Measurements from ENCODE around the gene ASPSCR1.

ASPSCR1 gene

GRCh38 chr17:82039695-82040299 lies 62.4 kb downstream of the ASPSCR1 start:
- Mint-ChIP-seq H3K4me3 (no peak overlapping the region), H3K27me3 (ENCODE audit: low read depth) (no peaks in the 10 kb centered on the region), H3K36me3 (ENCODE audit: low read depth) (peaks cover 6% of the 10 kb centered on the region), H3K9me3 (no peaks in the 10 kb centered on the region), H3K4me1 (ENCODE audit: low read depth) (peaks cover 19% of the 10 kb centered on the region), H3K27ac (no peak overlapping the region)
- no peak for DNase-seq (ENCODE audit: low spot score)

GRCh38 chr17:82041144-82041814 lies 63.9 kb downstream of the ASPSCR1 start:
- Mint-ChIP-seq H3K27me3 (ENCODE audit: low read depth) (no peaks in the 10 kb centered on the region), H3K27ac (no peak overlapping the region), H3K4me1 (ENCODE audit: low read depth) (peaks cover 12% of the 10 kb centered on the region), H3K36me3 (ENCODE audit: low read depth) (no peaks in the 10 kb centered on the region), H3K4me3 (no peak overlapping the region), H3K9me3 (no peaks in the 10 kb centered on the region)
- no peak for DNase-seq (ENCODE audit: low spot score)

GRCh38 chr17:82042649-82043048 lies 65.2 kb downstream of the ASPSCR1 start:
- Mint-ChIP-seq H3K9me3 (no peaks in the 10 kb centered on the region), H3K27me3 (ENCODE audit: low read depth) (no peaks in the 10 kb centered on the region), H3K36me3 (ENCODE audit: low read depth) (no peaks in the 10 kb centered on the region), H3K27ac (no peak overlapping the region), H3K4me1 (ENCODE audit: low read depth) (peaks cover 12% of the 10 kb centered on the region), H3K4me3 (no peak overlapping the region)
- DNase-seq (ENCODE audit: low spot score): no peak

GRCh38 chr17:82043507-82043906 lies 66.1 kb downstream of the ASPSCR1 start:
- DNase-seq (ENCODE audit: low spot score): no peak
- Mint-ChIP-seq H3K9me3 (no peaks in the 10 kb centered on the region), H3K27me3 (ENCODE audit: low read depth) (no peaks in the 10 kb centered on the region), H3K36me3 (ENCODE audit: low read depth) (no peaks in the 10 kb centered on the region), H3K27ac (no peak overlapping the region), H3K4me3 (no peak overlapping the region), H3K4me1 (ENCODE audit: low read depth) (peaks cover 8% of the 10 kb centered on the region)

- Mint-ChIP-seq H3K4me3 (no peak overlapping the region), H3K27ac (no peak overlapping the region), H3K9me3 (no peaks in the 10 kb centered on the region), H3K27me3 (ENCODE audit: low read depth) (no peaks in the 10 kb centered on the region), H3K4me1 (ENCODE audit: low read depth) (no peaks in the 10 kb centered on the region), H3K36me3 (ENCODE audit: low read depth) (no peaks in the 10 kb centered on the region)
- no peak for DNase-seq (ENCODE audit: low spot score)
These were observed 68.6 kb downstream of the ASPSCR1 start for GRCh38 chr17:82045936-82046484.

- H3K27me3 Mint-ChIP-seq (ENCODE audit: low read depth): no peaks in the 10 kb centered on the region
- DNase-seq (ENCODE audit: low spot score): no peak
- no peak overlapping the region for H3K27ac Mint-ChIP-seq
- H3K4me3 Mint-ChIP-seq: no peak overlapping the region
- no peaks in the 10 kb centered on the region for H3K9me3 Mint-ChIP-seq
- no peaks in the 10 kb centered on the region for H3K36me3 Mint-ChIP-seq (ENCODE audit: low read depth)
- no peaks in the 10 kb centered on the region for H3K4me1 Mint-ChIP-seq (ENCODE audit: low read depth)
These were observed 69.5 kb downstream of the ASPSCR1 start for GRCh38 chr17:82046903-82047302.

- no peak overlapping the region for H3K4me3 Mint-ChIP-seq
- H3K36me3 Mint-ChIP-seq (ENCODE audit: low read depth): no peaks in the 10 kb centered on the region
- no peaks in the 10 kb centered on the region for H3K9me3 Mint-ChIP-seq
These were observed 70.0 kb downstream of the ASPSCR1 start for GRCh38 chr17:82047379-82047778.

GRCh38 chr17:82047914-82048570 lies 70.6 kb downstream of the ASPSCR1 start:
- H3K9me3 Mint-ChIP-seq: no peaks in the 10 kb centered on the region
- peaks cover 2% of the 10 kb centered on the region for H3K36me3 Mint-ChIP-seq (ENCODE audit: low read depth)
- H3K27ac Mint-ChIP-seq: peak overlapping the region; percentile 71
- no peak for DNase-seq (ENCODE audit: low spot score)
- H3K4me1 Mint-ChIP-seq (ENCODE audit: low read depth): no peaks in the 10 kb centered on the region
- H3K4me3 Mint-ChIP-seq: no peak overlapping the region
- H3K27me3 Mint-ChIP-seq (ENCODE audit: low read depth): no peaks in the 10 kb centered on the region

More at GRCh38 chr17:82047379-82047778, 70.0 kb downstream of the ASPSCR1 start:
- Mint-ChIP-seq H3K27ac (peak overlapping the region; percentile 71), H3K4me1 (ENCODE audit: low read depth) (no peaks in the 10 kb centered on the region), H3K27me3 (ENCODE audit: low read depth) (no peaks in the 10 kb centered on the region)
- DNase-seq (ENCODE audit: low spot score): no peak

GRCh38 chr17:82048571-82048971 lies 71.1 kb downstream of the ASPSCR1 start:
- DNase-seq (ENCODE audit: low spot score): no peak
- Mint-ChIP-seq H3K4me1 (ENCODE audit: low read depth) (peaks cover 3% of the 10 kb centered on the region), H3K36me3 (ENCODE audit: low read depth) (peaks cover 2% of the 10 kb centered on the region), H3K4me3 (no peak overlapping the region), H3K27ac (no peak overlapping the region), H3K27me3 (ENCODE audit: low read depth) (no peaks in the 10 kb centered on the region), H3K9me3 (no peaks in the 10 kb centered on the region)

GRCh38 chr17:82049106-82049505 lies 71.7 kb downstream of the ASPSCR1 start:
- peaks cover 3% of the 10 kb centered on the region for H3K4me1 Mint-ChIP-seq (ENCODE audit: low read depth)
- H3K9me3 Mint-ChIP-seq: no peaks in the 10 kb centered on the region
- H3K4me3 Mint-ChIP-seq: no peak overlapping the region
- no peaks in the 10 kb centered on the region for H3K27me3 Mint-ChIP-seq (ENCODE audit: low read depth)
- peaks cover 2% of the 10 kb centered on the region for H3K36me3 Mint-ChIP-seq (ENCODE audit: low read depth)
- H3K27ac Mint-ChIP-seq: no peak overlapping the region
- DNase-seq (ENCODE audit: low spot score): no peak

GRCh38 chr17:82049521-82049971 lies 72.1 kb downstream of the ASPSCR1 start:
- H3K4me3 Mint-ChIP-seq: no peak overlapping the region
- no peaks in the 10 kb centered on the region for H3K9me3 Mint-ChIP-seq
- no peaks in the 10 kb centered on the region for H3K27me3 Mint-ChIP-seq (ENCODE audit: low read depth)
- peaks cover 2% of the 10 kb centered on the region for H3K36me3 Mint-ChIP-seq (ENCODE audit: low read depth)
- peaks cover 3% of the 10 kb centered on the region for H3K4me1 Mint-ChIP-seq (ENCODE audit: low read depth)
- DNase-seq (ENCODE audit: low spot score): no peak
- no peak overlapping the region for H3K27ac Mint-ChIP-seq

- no peaks in the 10 kb centered on the region for H3K9me3 Mint-ChIP-seq
- H3K4me3 Mint-ChIP-seq: peak overlapping the region; percentile 89
- no peak for DNase-seq (ENCODE audit: low spot score)
- peaks cover 3% of the 10 kb centered on the region for H3K4me1 Mint-ChIP-seq (ENCODE audit: low read depth)
- H3K27me3 Mint-ChIP-seq (ENCODE audit: low read depth): no peaks in the 10 kb centered on the region
- peak overlapping the region; percentile 91 for H3K27ac Mint-ChIP-seq
- H3K36me3 Mint-ChIP-seq (ENCODE audit: low read depth): peaks cover 6% of the 10 kb centered on the region
These were observed 72.8 kb downstream of the ASPSCR1 start for GRCh38 chr17:82050152-82050760.

GRCh38 chr17:82050761-82051641 lies 73.6 kb downstream of the ASPSCR1 start:
- Mint-ChIP-seq H3K9me3 (no peaks in the 10 kb centered on the region), H3K27ac (peak overlapping the region; percentile 91), H3K4me3 (peak overlapping the region; percentile 89), H3K36me3 (ENCODE audit: low read depth) (peaks cover 9% of the 10 kb centered on the region), H3K4me1 (ENCODE audit: low read depth) (peaks cover 3% of the 10 kb centered on the region), H3K27me3 (ENCODE audit: low read depth) (no peaks in the 10 kb centered on the region)
- no peak for DNase-seq (ENCODE audit: low spot score)

Data from T-helper 2 cell treated with Interferon-gamma antibody and Interleukin-4, amounts not matched to agents 5 μg/mL and 100 μg/mL, for 36 hours (primary cell).